HepG2 (cell line): Measurements from ENCODE around the gene ZNF213. TPM values are rescaled to one million over a fixed set of nuclear protein-coding genes. Genes with fewer than 3 reads are reported as not detected.

Experiments used
- FOXA3 ChIP-seq: IDR thresholded peaks from 2 replicates; pipeline ENCODE4 v1.6.1; 2016; ENCODE audit warnings: missing genetic modification reagents, missing compliant biosample characterization
- KLF12 ChIP-seq: sonication (generic); formaldehyde crosslinking; IDR thresholded peaks from 2 replicates; pipeline ENCODE4 v1.4.0; 2020; ENCODE audit warnings: missing genetic modification reagents, borderline replicate concordance
- PAXIP1 ChIP-seq: sonication (generic); formaldehyde crosslinking; conservative IDR thresholded peaks from 2 replicates; pipeline ENCODE4 v1.4.0; 2020; ENCODE audit warnings: mild to moderate bottlenecking, missing genetic modification reagents, moderate library complexity
- PHB2 ChIP-seq: fragments of 450-650 bp; IDR thresholded peaks from 2 replicates; pipeline ENCODE4 v1.6.1; 2018; ENCODE audit not compliant: partially characterized antibody
- TEAD2 ChIP-seq: sonication (generic); formaldehyde crosslinking; IDR thresholded peaks from 2 replicates; pipeline ENCODE4 v1.9.0; 2021; ENCODE audit warnings: missing genetic modification reagents
- YEATS2 ChIP-seq: sonication (generic); formaldehyde crosslinking; IDR thresholded peaks from 2 replicates; pipeline ENCODE4 v1.4.0; 2020; ENCODE audit warnings: missing genetic modification reagents, borderline replicate concordance
- ZBTB44 ChIP-seq: sonication (generic); formaldehyde crosslinking; IDR thresholded peaks from 2 replicates; pipeline ENCODE4 v1.4.0; 2020; ENCODE audit warnings: missing genetic modification reagents
- ZNF224 ChIP-seq: sonication (generic); formaldehyde crosslinking; IDR thresholded peaks from 2 replicates; pipeline ENCODE4 v1.5.0; 2020; ENCODE audit warnings: mild to moderate bottlenecking, missing genetic modification reagents
- ZNF275 ChIP-seq: sonication (generic); formaldehyde crosslinking; IDR thresholded peaks from 2 replicates; pipeline ENCODE4 v1.8.0; 2022; ENCODE audit warnings: missing genetic modification reagents, mild to moderate bottlenecking, inconsistent platforms, borderline replicate concordance
- ZNF350 ChIP-seq: sonication (generic); formaldehyde crosslinking; IDR thresholded peaks from 2 replicates; pipeline ENCODE4 v1.4.0; 2020; ENCODE audit warnings: mild to moderate bottlenecking, low read depth, missing genetic modification reagents, borderline replicate concordance
- polyA plus RNA-seq, 8 experiments: library from polyadenylated mRNA; depleted of rRNA in 3 of 8; stranded (reverse) in 7 of 8; unstranded in 1 of 8; fragments of >200 nt; fragmentation: Illumina TruSeq in 4 of 8; extraction: Trizol in 4 of 8; gene quantifications; 2 replicates each; pipeline versions ENCODE4 v1.2.1 to v1.2.3, GENCODE V29; 2011 to 2016; ENCODE audit warnings: low read depth in 4 of 8, missing spikeins in 1 of 8, mixed read lengths in 1 of 8; ENCODE audit not compliant: insufficient read depth in 1 of 8
- total RNA-seq, 5 experiments: library from RNA; depleted of rRNA; stranded (reverse); fragments of >200 nt; fragmentation: Illumina TruSeq; extraction: Trizol; gene quantifications; 2 replicates each; pipeline ENCODE4 v1.2.3, GENCODE V29; 2016; ENCODE audit warnings: low read depth in 1 of 5
- TF ChIP-seq, protein P1 (sequence below): sonication (generic); formaldehyde crosslinking; IDR thresholded peaks from 2 replicates; pipeline ENCODE4 v1.5.1; 2020; ENCODE audit warnings: mild to moderate bottlenecking, missing genetic modification reagents, moderate library complexity
- TF ChIP-seq, protein P2 (sequence below): sonication (generic); formaldehyde crosslinking; conservative IDR thresholded peaks from 2 replicates; pipeline ENCODE4 v1.4.0; 2020; ENCODE audit warnings: missing genetic modification reagents

ZNF213 gene
- total and polyA plus RNA-seq, 2 of the 13 experiments (the other 11 are each of a cell fraction or from before 2014, with no cell fraction given) = 0.59 to 0.97 TPM

DNA sequence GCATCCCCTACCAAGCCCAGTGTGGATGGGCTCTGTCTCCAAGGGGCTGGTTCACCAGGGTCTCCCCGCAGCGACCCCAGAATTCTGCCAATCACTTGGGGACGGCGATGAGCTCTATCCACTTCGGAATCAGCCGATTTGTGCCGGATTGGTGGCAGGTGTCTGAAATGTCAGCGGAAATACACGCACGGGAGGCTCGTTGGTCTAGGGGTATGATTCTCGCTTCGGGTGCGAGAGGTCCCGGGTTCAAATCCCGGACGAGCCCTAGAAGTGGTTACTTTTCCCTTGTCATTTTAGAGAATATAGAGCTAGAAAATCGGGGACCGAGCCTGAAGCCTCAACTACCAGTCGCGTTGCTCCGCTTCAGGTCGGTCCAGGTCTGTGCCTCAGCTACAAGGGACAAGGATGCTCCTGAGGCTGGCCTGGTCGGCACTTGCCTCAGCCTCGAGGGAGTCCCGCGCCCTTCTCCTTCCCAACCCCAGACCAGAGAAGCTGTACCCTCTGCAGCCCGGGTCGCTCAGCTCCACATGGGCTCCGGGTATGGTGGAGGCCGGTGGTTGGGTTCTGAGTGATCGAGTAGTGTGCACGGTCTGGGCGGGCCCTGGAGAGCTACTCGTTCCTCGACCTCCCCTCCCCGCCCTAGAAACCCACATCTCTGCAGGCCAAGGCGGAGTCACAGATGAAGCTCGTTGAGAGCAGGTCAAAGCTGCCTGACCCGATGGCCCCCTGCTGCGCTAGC, 37.2 kb downstream of the ZNF213 start (continued):
- TF ChIP-seq, protein P1, sequence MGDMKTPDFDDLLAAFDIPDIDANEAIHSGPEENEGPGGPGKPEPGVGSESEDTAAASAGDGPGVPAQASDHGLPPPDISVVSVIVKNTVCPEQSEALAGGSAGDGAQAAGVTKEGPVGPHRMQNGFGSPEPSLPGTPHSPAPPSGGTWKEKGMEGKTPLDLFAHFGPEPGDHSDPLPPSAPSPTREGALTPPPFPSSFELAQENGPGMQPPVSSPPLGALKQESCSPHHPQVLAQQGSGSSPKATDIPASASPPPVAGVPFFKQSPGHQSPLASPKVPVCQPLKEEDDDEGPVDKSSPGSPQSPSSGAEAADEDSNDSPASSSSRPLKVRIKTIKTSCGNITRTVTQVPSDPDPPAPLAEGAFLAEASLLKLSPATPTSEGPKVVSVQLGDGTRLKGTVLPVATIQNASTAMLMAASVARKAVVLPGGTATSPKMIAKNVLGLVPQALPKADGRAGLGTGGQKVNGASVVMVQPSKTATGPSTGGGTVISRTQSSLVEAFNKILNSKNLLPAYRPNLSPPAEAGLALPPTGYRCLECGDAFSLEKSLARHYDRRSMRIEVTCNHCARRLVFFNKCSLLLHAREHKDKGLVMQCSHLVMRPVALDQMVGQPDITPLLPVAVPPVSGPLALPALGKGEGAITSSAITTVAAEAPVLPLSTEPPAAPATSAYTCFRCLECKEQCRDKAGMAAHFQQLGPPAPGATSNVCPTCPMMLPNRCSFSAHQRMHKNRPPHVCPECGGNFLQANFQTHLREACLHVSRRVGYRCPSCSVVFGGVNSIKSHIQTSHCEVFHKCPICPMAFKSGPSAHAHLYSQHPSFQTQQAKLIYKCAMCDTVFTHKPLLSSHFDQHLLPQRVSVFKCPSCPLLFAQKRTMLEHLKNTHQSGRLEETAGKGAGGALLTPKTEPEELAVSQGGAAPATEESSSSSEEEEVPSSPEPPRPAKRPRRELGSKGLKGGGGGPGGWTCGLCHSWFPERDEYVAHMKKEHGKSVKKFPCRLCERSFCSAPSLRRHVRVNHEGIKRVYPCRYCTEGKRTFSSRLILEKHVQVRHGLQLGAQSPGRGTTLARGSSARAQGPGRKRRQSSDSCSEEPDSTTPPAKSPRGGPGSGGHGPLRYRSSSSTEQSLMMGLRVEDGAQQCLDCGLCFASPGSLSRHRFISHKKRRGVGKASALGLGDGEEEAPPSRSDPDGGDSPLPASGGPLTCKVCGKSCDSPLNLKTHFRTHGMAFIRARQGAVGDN = peak; percentile 51
- TF ChIP-seq ZNF350 = 0 out of 2 replicates have a peak, but pooled peaks have one; percentile 22
- TF ChIP-seq FOXA3 (CRISPR knock-in tag) = peak; percentile 32; the same call in 1 of the 2 replicates
- no peak for TF ChIP-seq TEAD2
- TF ChIP-seq PHB2 = no peak
- TF ChIP-seq PAXIP1 (CRISPR knock-in tag) = no peak
- no peak for TF ChIP-seq KLF12
- TF ChIP-seq ZNF275 (CRISPR knock-in tag) = no peak
- TF ChIP-seq YEATS2 (CRISPR knock-in tag) = no peak
- no peak for TF ChIP-seq ZBTB44 (CRISPR knock-in tag)
- TF ChIP-seq ZNF224 (CRISPR knock-in tag) = no peak
- TF ChIP-seq, protein P2, sequence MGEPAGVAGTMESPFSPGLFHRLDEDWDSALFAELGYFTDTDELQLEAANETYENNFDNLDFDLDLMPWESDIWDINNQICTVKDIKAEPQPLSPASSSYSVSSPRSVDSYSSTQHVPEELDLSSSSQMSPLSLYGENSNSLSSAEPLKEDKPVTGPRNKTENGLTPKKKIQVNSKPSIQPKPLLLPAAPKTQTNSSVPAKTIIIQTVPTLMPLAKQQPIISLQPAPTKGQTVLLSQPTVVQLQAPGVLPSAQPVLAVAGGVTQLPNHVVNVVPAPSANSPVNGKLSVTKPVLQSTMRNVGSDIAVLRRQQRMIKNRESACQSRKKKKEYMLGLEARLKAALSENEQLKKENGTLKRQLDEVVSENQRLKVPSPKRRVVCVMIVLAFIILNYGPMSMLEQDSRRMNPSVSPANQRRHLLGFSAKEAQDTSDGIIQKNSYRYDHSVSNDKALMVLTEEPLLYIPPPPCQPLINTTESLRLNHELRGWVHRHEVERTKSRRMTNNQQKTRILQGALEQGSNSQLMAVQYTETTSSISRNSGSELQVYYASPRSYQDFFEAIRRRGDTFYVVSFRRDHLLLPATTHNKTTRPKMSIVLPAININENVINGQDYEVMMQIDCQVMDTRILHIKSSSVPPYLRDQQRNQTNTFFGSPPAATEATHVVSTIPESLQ (CRISPR knock-in tag) = no peak
